Measurements from ENCODE around the gene RASGRF1.

Gene RASGRF1

DNA sequence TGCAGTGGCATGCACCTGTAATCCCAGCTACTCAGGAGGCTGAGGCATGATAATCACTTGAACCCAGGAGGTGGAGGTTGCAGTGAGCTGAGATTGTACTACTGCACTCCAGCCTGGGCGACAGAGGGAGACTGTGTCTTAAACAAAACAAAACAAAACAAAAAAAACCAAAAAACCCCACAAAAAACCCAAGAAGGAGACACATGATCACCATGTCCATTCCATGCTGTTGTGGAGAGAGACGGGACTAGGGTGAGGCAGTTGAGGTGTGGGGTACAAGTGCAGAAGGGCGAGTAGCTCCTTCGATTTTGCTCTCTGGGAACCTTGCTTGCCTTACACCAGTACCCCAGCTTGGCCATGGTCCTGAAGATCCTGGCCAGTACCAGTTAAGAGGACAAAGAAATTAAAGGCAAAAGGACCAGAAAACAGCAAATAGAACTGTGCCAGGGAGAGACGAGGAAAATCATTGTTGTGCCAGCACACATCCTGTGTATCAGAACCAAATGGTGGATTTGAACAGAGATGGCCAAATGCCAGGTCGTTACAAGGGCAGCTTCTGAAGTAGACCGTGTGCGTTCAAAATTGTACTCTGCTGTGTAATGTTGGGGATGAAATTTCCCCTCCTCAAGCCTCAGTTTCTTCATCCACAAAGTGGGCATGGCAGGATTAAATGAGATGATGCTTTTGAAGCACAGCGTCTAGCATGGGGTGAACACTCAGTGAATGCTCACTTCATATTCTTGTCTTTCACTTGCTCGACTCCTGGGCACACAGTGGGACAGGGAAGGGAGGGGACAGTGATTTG, 102.8 kb downstream of the RASGRF1 start:
- no peak overlapping the region for H3K4me3 ChIP-seq (ENCODE audit: low read depth, low read length)
- no peak for DNase-seq (ENCODE audit: low read depth)
- no peak for TF ChIP-seq CTCF (IDR thresholded peaks at IDR 0.05; ENCODE audit: insufficient read depth, low read depth, low read length, missing control alignments)

GRCh38 chr15:78985859-78986475, 104.6 kb downstream of the RASGRF1 start:
- no peak for DNase-seq (ENCODE audit: low read depth)
- H3K4me3 ChIP-seq (ENCODE audit: low read depth, low read length), result no peak overlapping the region
- TF ChIP-seq CTCF (IDR thresholded peaks at IDR 0.05; ENCODE audit: insufficient read depth, low read depth, low read length, missing control alignments), result no peak

DNA sequence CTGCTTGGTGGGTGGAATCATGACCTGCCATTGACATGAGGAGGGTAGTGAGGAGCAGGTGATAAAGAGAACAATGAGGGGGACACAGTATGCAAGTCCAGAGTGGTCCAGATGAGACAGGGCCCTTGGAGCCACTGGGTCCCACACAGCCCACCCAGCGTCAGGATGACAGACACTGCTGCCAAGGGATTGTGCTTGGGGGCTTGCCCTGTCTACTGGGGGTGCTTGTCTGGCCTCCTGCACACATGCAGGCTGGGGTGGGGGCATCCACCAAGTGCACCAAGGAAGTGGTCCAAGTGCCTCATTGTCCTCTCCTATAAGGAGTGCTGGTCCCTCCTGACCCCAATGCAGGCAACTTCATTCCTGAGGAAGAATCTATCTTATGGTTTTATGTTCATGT, 106.5 kb downstream of the RASGRF1 start:
- no peak for TF ChIP-seq CTCF (IDR thresholded peaks at IDR 0.05; ENCODE audit: insufficient read depth, low read depth, low read length, missing control alignments)
- no peak for DNase-seq (ENCODE audit: low read depth)
- H3K4me3 ChIP-seq (ENCODE audit: low read depth, low read length), result no peak overlapping the region

GRCh38 chr15:78983146-78983918, 107.2 kb downstream of the RASGRF1 start:
- TF ChIP-seq CTCF (IDR thresholded peaks at IDR 0.05; ENCODE audit: insufficient read depth, low read depth, low read length, missing control alignments), result no peak
- DNase-seq (ENCODE audit: low read depth), result no peak
- no peak overlapping the region for H3K4me3 ChIP-seq (ENCODE audit: low read depth, low read length)

DNA sequence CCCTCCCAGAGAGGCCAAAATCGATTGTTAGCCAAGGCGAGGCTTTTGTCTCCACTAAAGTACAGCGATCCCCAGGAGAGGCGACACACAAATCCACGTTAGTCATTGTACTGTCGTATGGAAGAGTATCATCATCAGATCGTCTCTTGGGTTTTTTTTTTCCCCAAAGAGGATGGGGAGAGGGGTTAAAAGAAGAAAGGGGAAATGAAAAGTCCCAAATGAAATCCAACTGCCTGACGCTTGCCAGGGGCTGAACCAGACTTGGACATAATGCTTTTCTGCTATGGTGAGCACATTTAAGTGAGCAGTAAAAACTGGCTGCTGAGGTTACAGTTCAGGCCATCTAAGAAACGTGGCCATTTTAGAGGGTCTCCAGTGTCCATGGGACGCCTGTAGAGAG, 107.8 kb downstream of the RASGRF1 start:
- H3K4me3 ChIP-seq (ENCODE audit: low read depth, low read length), result no peak overlapping the region
- TF ChIP-seq CTCF (IDR thresholded peaks at IDR 0.05; ENCODE audit: insufficient read depth, low read depth, low read length, missing control alignments), result no peak

DNA sequence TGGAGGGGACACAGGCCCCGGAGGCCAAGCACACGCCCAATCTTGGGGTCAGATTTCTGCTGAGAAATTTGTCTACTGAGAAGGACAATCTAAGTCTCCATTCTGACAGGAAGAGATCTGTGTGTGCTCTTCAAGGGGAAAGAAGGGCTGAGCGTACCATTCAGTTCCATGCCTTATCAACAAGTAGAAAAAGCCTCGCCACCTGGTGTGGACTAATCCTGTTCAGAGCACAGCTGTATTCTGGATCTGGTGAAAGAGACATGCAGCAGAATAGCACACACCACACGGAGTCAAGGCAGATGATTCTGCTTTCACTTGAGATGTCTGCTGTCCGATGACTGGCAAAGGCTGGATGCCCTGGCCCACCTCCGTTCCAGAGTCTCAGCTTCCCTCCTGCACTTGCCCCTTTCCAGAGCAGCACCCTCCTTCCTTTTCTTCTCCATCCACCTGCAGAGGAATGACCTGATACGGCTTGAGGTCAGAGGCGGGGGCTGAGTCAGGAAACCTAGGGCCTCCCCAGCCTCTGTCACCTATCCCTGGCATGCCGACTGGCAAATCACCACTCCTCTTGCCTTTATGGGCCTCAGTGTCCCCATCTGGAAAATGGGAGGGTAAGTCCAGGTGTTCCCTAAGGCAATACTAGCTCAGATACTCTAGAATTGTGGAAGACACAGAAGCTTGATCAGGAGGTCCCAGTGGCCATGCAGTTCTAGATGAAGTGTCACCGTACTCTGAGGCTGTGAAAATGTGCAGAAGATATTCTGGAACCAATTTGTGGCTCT, 108.9 kb downstream of the RASGRF1 start:
- no peak for TF ChIP-seq CTCF (IDR thresholded peaks at IDR 0.05; ENCODE audit: insufficient read depth, low read depth, low read length, missing control alignments)
- DNase-seq (ENCODE audit: low read depth), result no peak
- no peak overlapping the region for H3K4me3 ChIP-seq (ENCODE audit: low read depth, low read length)

More for the DNA sequence above, 107.8 kb downstream of the RASGRF1 start:
- DNase-seq (ENCODE audit: low read depth), result no peak
